Gastrocnemius medialis (tissue), 4 donors: ENCODE results near the gene NPL. TPM values are rescaled to one million over a fixed set of nuclear protein-coding genes. Genes with fewer than 3 reads are reported as not detected.
A peak's percentile ranks its signal among the peaks of the same experiment; 100 is the strongest.

ENCODE experiments used
- ATAC-seq, 2 donors: fragments of 150-250 bp; one replicate each; pipeline ENCODE4 v1.9.1; 2016
- DNase-seq, 2 donors: peaks; one replicate each; pipeline ENCODE4 v3.0.0-alpha.2; 2019
- H3K27ac ChIP-seq, 4 donors: fragments of 200-600 bp; sonication (generic); 1 replicate in 1 of 4; 2 replicates in 3 of 4; pipeline ENCODE4 v1.5.1; 2016 to 2018; ENCODE audit warnings: mild to moderate bottlenecking in 2 of 4, moderate library complexity in 1 of 4
- H3K27me3 ChIP-seq, 3 donors: fragments of 200-600 bp; sonication (generic) in 2 of 3; 1 replicate in 1 of 3; 2 replicates in 2 of 3; pipeline versions ENCODE4 v1.5.1 to v1.6.0; 2016 to 2019; ENCODE audit warnings: mild to moderate bottlenecking in 1 of 3, moderate library complexity in 1 of 3
- H3K36me3 ChIP-seq, 2 donors: fragments of 200-600 bp; sonication (generic) in 1 of 2; one replicate each; pipeline ENCODE4 v1.5.1; 2017 to 2018
- H3K4me1 ChIP-seq, 2 donors: fragments of 200-600 bp; sonication (generic) in 1 of 2; one replicate each; pipeline ENCODE4 v1.5.1; 2016 to 2017; ENCODE audit warnings: mild to moderate bottlenecking in 2 of 2
- H3K4me3 ChIP-seq, 4 donors: fragments of 200-600 bp; sonication (generic) in 3 of 4; 1 replicate in 1 of 4; 2 replicates in 3 of 4; pipeline ENCODE4 v1.5.1; 2016 to 2019; ENCODE audit warnings: mild to moderate bottlenecking in 2 of 4
- H3K9me3 ChIP-seq, 3 donors: fragments of 200-600 bp; sonication (generic) in 2 of 3; 1 replicate in 1 of 3; 2 replicates in 2 of 3; pipeline ENCODE4 v1.5.1; 2016 to 2019
- CTCF ChIP-seq, 5 experiments: fragments of 450-650 bp in 3 of 5; fragments of 200-600 bp in 2 of 5; sonication (generic) in 2 of 5; IDR thresholded peaks in 4 of 5; conservative IDR thresholded peaks in 1 of 5; 1 replicate in 4 of 5; 2 replicates in 1 of 5; pipeline ENCODE4 v1.5.1; 2016 to 2019; ENCODE audit warnings: antibody characterized with exemption in 5 of 5, mild to moderate bottlenecking in 3 of 5, moderate library complexity in 3 of 5
- POLR2A ChIP-seq, 2 donors: fragments of 450-650 bp; IDR thresholded peaks; one replicate each; pipeline ENCODE4 v1.6.1; 2017; ENCODE audit warnings: antibody characterized with exemption in 2 of 2, mild to moderate bottlenecking in 2 of 2, moderate library complexity in 2 of 2
- in situ Hi-C, 4 donors: fragments of 200-750 bp; cut with MboI; loops; one replicate each; pipeline versions ENCODE4 v1.15.0 to v1.8.0; 2017; ENCODE audit warnings: low sequenced_read_pairs in 4 of 4
- intact Hi-C: fragments of 100-400 bp; cut with DNase I; formaldehyde crosslinking; loops from one replicate; pipeline ENCODE4 v1.15.1; 2023; ENCODE audit warnings: low total_unique reads
- total RNA-seq, 4 donors: library from RNA; depleted of rRNA; stranded (reverse); fragments of >200 nt; gene quantifications; one replicate each; pipeline versions ENCODE4 v1.1.0 to v1.2.3, GENCODE V29; 2016

The NPL gene
- total RNA-seq, 4 donors from 2014 or later, result 2.7 to 6.5 (median 4.3) TPM

- intact Hi-C loops (no loop called here), in situ Hi-C loops (loop anchor here in 2 of 4 donors (25.0 kb wide), 1 partner anchor 315 kb away; no protein-coding TSS in a partner anchor)
- Histone ChIP-seq H3K9me3 (no peaks in the 10 kb centered on the region), H3K27ac (peak overlapping the region in 3 of 4 donors; percentile 28 to 53 (median 36)), H3K27me3 (no peaks in the 10 kb centered on the region), H3K4me1 (peaks cover 11 to 16% of the 10 kb centered on the region in 2 donors), H3K4me3 (no peak overlapping the region), H3K36me3 (no peaks in the 10 kb centered on the region)
- DNase-seq, result peak in 1 of 2 donors; percentile 18
- peak; percentile 75 to 78 for ATAC-seq
- no peak for TF ChIP-seq CTCF (IDR thresholded peaks at IDR 0.05 in 4 of 5, conservative IDR thresholded peaks at IDR 0.05 in 1 of 5)
- no peak for TF ChIP-seq POLR2A (IDR thresholded peaks at IDR 0.05)
Observed at GRCh38 chr1:182752077-182752988, 37.2 kb upstream of the NPL start.

- in situ Hi-C loops, result loop anchor here in 2 of 4 donors (25.0 kb wide), 1 partner anchor 317 kb away; no protein-coding TSS in a partner anchor
- Histone ChIP-seq H3K4me1 (peaks cover 11 to 16% of the 10 kb centered on the region in 2 donors), H3K27me3 (no peaks in the 10 kb centered on the region), H3K36me3 (no peaks in the 10 kb centered on the region), H3K27ac (no peak overlapping the region), H3K9me3 (no peaks in the 10 kb centered on the region), H3K4me3 (no peak overlapping the region)
- ATAC-seq (no peak), DNase-seq (no peak)
- intact Hi-C loops, result no loop called here
- no peak for TF ChIP-seq CTCF (IDR thresholded peaks at IDR 0.05 in 4 of 5, conservative IDR thresholded peaks at IDR 0.05 in 1 of 5)
- no peak for TF ChIP-seq POLR2A (IDR thresholded peaks at IDR 0.05)
Observed at GRCh38 chr1:182754087-182754486, 35.5 kb upstream of the NPL start.

- no peak overlapping the region for H3K27ac ChIP-seq
- H3K27me3 ChIP-seq, result no peaks in the 10 kb centered on the region
- TF ChIP-seq POLR2A (IDR thresholded peaks at IDR 0.05) (no peak), CTCF (IDR thresholded peaks at IDR 0.05 in 4 of 5, conservative IDR thresholded peaks at IDR 0.05 in 1 of 5) (no peak)
- ATAC-seq (no peak), DNase-seq (no peak)
- intact Hi-C loops, result no loop called here
- peaks cover 11 to 16% of the 10 kb centered on the region in 2 donors for H3K4me1 ChIP-seq
- in situ Hi-C loops, result loop anchor here in 2 of 4 donors (25.0 kb wide), 1 partner anchor 317 kb away; no protein-coding TSS in a partner anchor
- H3K9me3 ChIP-seq, result no peaks in the 10 kb centered on the region
- H3K4me3 ChIP-seq, result no peak overlapping the region
- no peaks in the 10 kb centered on the region for H3K36me3 ChIP-seq
Observed at GRCh38 chr1:182754543-182755314, 34.8 kb upstream of the NPL start.

- TF ChIP-seq CTCF (IDR thresholded peaks at IDR 0.05 in 4 of 5, conservative IDR thresholded peaks at IDR 0.05 in 1 of 5) (no peak), POLR2A (IDR thresholded peaks at IDR 0.05) (no peak)
- ATAC-seq (no peak), DNase-seq (no peak)
- H3K27me3 ChIP-seq, result no peaks in the 10 kb centered on the region
- no peak overlapping the region for H3K27ac ChIP-seq
- H3K9me3 ChIP-seq, result no peaks in the 10 kb centered on the region
- in situ Hi-C loops, result loop anchor here in 2 of 4 donors (25.0 kb wide), 1 partner anchor 318 kb away; no protein-coding TSS in a partner anchor
- H3K36me3 ChIP-seq, result no peaks in the 10 kb centered on the region
- intact Hi-C loops, result no loop called here
- no peak overlapping the region for H3K4me3 ChIP-seq
- peaks cover 11 to 16% of the 10 kb centered on the region in 2 donors for H3K4me1 ChIP-seq
Observed at GRCh38 chr1:182755632-182756031, 33.9 kb upstream of the NPL start.
